HepG2 (cell line): ENCODE data around the gene SEM1. TPM values are rescaled to one million over a fixed set of nuclear protein-coding genes. Genes with fewer than 3 reads are reported as not detected.

Experiments used
- AGO2 ChIP-seq: fragments of 200-400 bp; formaldehyde crosslinking; optimal IDR thresholded peaks from 2 replicates; pipeline ENCODE3; 2017; ENCODE audit warnings: mild to moderate bottlenecking, low read depth, low read length, moderate library complexity
- ETS1 ChIP-seq: sonication (generic); formaldehyde crosslinking; IDR thresholded peaks from 2 replicates; pipeline ENCODE4 v1.4.0; 2020; ENCODE audit warnings: missing genetic modification reagents
- HOXA5 ChIP-seq: sonication (generic); formaldehyde crosslinking; IDR thresholded peaks from 2 replicates; pipeline ENCODE4 v1.4.0; 2020; ENCODE audit warnings: missing genetic modification reagents
- MXD4 ChIP-seq: IDR thresholded peaks from 2 replicates; pipeline ENCODE4 v1.6.1; 2016; ENCODE audit warnings: mild to moderate bottlenecking, missing biosample characterization, missing genetic modification reagents
- NCOA1 ChIP-seq: sonication (generic); formaldehyde crosslinking; IDR thresholded peaks from 2 replicates; pipeline ENCODE4 v1.9.0; 2021; ENCODE audit warnings: missing genetic modification reagents
- NFRKB ChIP-seq: fragments of 450-650 bp; IDR thresholded peaks from 2 replicates; pipeline ENCODE4 v1.6.1; 2017
- SATB2 ChIP-seq: sonication (generic); formaldehyde crosslinking; IDR thresholded peaks from 2 replicates; pipeline ENCODE4 v1.5.0; 2020; ENCODE audit warnings: missing genetic modification reagents
- SRY ChIP-seq: sonication (generic); formaldehyde crosslinking; IDR thresholded peaks from 2 replicates; pipeline ENCODE4 v1.8.0; 2022; ENCODE audit warnings: mild to moderate bottlenecking, missing genetic modification reagents
- TAF1 ChIP-seq: sonication (generic); formaldehyde crosslinking; IDR thresholded peaks from 2 replicates; pipeline ENCODE4 v1.4.0; 2020; ENCODE audit warnings: missing genetic modification reagents
- ZNF224 ChIP-seq: sonication (generic); formaldehyde crosslinking; IDR thresholded peaks from 2 replicates; pipeline ENCODE4 v1.5.0; 2020; ENCODE audit warnings: mild to moderate bottlenecking, missing genetic modification reagents
- ZNF800 ChIP-seq: sonication (generic); formaldehyde crosslinking; IDR thresholded peaks from 2 replicates; pipeline ENCODE4 v1.4.0; 2020; ENCODE audit warnings: missing genetic modification reagents
- ZNF850 ChIP-seq: sonication (generic); formaldehyde crosslinking; conservative IDR thresholded peaks from 2 replicates; pipeline ENCODE4 v1.9.0; 2021; ENCODE audit warnings: mild to moderate bottlenecking, missing genetic modification reagents
- polyA plus RNA-seq, 8 experiments: library from polyadenylated mRNA; depleted of rRNA in 3 of 8; stranded (reverse) in 7 of 8; unstranded in 1 of 8; fragments of >200 nt; fragmentation: Illumina TruSeq in 4 of 8; extraction: Trizol in 4 of 8; gene quantifications; 2 replicates each; pipeline versions ENCODE4 v1.2.1 to v1.2.3, GENCODE V29; 2011 to 2016; ENCODE audit warnings: low read depth in 4 of 8, missing spikeins in 1 of 8, mixed read lengths in 1 of 8; ENCODE audit not compliant: insufficient read depth in 1 of 8
- total RNA-seq, 5 experiments: library from RNA; depleted of rRNA; stranded (reverse); fragments of >200 nt; fragmentation: Illumina TruSeq; extraction: Trizol; gene quantifications; 2 replicates each; pipeline ENCODE4 v1.2.3, GENCODE V29; 2016; ENCODE audit warnings: low read depth in 1 of 5
- TF ChIP-seq, protein P1 (sequence below): sonication (generic); formaldehyde crosslinking; IDR thresholded peaks from 2 replicates; pipeline ENCODE4 v1.8.1; 2023; ENCODE audit warnings: mild to moderate bottlenecking, moderate library complexity, missing genetic modification reagents
- TF ChIP-seq, protein P2 (sequence below): sonication (generic); formaldehyde crosslinking; IDR thresholded peaks from 2 replicates; pipeline ENCODE4 v1.9.0; 2021; ENCODE audit warnings: missing genetic modification reagents, borderline replicate concordance
- TF ChIP-seq, protein P3 (sequence below): sonication (generic); formaldehyde crosslinking; IDR thresholded peaks from 2 replicates; pipeline ENCODE4 v1.8.1; 2022; ENCODE audit warnings: low read depth, mild to moderate bottlenecking, missing genetic modification reagents
- TF ChIP-seq, protein P4 (sequence below): sonication (generic); formaldehyde crosslinking; IDR thresholded peaks from 2 replicates; pipeline ENCODE4 v1.4.0; 2020; ENCODE audit warnings: missing genetic modification reagents
- TF ChIP-seq, protein P5 (sequence below): IDR thresholded peaks from 2 replicates; pipeline ENCODE4 v1.6.1; 2016; ENCODE audit warnings: missing compliant biosample characterization, missing genetic modification reagents, borderline replicate concordance

Gene SEM1
- total and polyA plus RNA-seq, 2 of the 13 experiments (the other 11 are each of a cell fraction or from before 2014, with no cell fraction given), result 40.7 to 174 TPM

GRCh38 chr7:96709381-96710228, at the start of gene SEM1 (continued):
- TF ChIP-seq, protein P1, sequence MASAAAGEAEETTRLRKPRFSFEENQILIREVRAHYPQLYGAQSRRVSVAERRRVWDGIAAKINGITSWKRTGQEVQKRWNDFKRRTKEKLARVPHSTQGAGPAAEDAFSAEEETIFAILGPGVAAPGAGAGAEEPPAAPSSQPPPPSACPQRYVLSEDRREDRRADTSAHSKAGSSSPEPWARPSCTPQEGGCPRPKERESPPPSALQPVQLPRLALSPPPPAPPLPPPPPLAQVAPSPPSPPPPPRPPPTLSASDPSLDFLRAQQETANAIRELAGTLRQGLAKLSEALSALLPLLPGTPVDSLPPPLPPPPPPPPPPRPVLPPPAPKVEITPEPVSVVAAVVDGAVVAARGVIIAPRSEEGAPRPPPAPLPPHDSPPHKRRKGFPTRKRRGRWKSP (CRISPR knock-in tag), result peak; percentile 93
- TF ChIP-seq AGO2 (no peak), NFRKB (no peak), SATB2 (no peak), SRY (no peak), TAF1 (peak; percentile 82), ZNF224 (CRISPR knock-in tag) (0 out of 2 replicates have a peak, but pooled peaks have one; percentile 39), MXD4 (peak; percentile 30; the same call in 1 of the 2 replicates), HOXA5 (no peak), ETS1 (CRISPR knock-in tag) (no peak), ZNF800 (no peak), NCOA1 (CRISPR knock-in tag) (no peak), ZNF850 (no peak)
- TF ChIP-seq, protein P2, sequence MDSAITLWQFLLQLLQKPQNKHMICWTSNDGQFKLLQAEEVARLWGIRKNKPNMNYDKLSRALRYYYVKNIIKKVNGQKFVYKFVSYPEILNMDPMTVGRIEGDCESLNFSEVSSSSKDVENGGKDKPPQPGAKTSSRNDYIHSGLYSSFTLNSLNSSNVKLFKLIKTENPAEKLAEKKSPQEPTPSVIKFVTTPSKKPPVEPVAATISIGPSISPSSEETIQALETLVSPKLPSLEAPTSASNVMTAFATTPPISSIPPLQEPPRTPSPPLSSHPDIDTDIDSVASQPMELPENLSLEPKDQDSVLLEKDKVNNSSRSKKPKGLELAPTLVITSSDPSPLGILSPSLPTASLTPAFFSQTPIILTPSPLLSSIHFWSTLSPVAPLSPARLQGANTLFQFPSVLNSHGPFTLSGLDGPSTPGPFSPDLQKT (CRISPR knock-in tag), result no peak
- TF ChIP-seq, protein P3, sequence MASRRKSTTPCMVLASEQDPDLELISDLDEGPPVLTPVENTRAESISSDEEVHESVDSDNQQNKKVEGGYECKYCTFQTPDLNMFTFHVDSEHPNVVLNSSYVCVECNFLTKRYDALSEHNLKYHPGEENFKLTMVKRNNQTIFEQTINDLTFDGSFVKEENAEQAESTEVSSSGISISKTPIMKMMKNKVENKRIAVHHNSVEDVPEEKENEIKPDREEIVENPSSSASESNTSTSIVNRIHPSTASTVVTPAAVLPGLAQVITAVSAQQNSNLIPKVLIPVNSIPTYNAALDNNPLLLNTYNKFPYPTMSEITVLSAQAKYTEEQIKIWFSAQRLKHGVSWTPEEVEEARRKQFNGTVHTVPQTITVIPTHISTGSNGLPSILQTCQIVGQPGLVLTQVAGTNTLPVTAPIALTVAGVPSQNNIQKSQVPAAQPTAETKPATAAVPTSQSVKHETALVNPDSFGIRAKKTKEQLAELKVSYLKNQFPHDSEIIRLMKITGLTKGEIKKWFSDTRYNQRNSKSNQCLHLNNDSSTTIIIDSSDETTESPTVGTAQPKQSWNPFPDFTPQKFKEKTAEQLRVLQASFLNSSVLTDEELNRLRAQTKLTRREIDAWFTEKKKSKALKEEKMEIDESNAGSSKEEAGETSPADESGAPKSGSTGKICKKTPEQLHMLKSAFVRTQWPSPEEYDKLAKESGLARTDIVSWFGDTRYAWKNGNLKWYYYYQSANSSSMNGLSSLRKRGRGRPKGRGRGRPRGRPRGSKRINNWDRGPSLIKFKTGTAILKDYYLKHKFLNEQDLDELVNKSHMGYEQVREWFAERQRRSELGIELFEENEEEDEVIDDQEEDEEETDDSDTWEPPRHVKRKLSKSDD (CRISPR knock-in tag), result peak; percentile 42; the same call in 1 of the 2 replicates
- TF ChIP-seq, protein P4, sequence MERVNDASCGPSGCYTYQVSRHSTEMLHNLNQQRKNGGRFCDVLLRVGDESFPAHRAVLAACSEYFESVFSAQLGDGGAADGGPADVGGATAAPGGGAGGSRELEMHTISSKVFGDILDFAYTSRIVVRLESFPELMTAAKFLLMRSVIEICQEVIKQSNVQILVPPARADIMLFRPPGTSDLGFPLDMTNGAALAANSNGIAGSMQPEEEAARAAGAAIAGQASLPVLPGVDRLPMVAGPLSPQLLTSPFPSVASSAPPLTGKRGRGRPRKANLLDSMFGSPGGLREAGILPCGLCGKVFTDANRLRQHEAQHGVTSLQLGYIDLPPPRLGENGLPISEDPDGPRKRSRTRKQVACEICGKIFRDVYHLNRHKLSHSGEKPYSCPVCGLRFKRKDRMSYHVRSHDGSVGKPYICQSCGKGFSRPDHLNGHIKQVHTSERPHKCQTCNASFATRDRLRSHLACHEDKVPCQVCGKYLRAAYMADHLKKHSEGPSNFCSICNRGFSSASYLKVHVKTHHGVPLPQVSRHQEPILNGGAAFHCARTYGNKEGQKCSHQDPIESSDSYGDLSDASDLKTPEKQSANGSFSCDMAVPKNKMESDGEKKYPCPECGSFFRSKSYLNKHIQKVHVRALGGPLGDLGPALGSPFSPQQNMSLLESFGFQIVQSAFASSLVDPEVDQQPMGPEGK (CRISPR knock-in tag), result peak; percentile 37
- TF ChIP-seq, protein P5, sequence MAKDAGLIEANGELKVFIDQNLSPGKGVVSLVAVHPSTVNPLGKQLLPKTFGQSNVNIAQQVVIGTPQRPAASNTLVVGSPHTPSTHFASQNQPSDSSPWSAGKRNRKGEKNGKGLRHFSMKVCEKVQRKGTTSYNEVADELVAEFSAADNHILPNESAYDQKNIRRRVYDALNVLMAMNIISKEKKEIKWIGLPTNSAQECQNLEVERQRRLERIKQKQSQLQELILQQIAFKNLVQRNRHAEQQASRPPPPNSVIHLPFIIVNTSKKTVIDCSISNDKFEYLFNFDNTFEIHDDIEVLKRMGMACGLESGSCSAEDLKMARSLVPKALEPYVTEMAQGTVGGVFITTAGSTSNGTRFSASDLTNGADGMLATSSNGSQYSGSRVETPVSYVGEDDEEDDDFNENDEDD (CRISPR knock-in tag), result peak; percentile 54; the same call in 1 of the 2 replicates
